GM19025 (cell line): ENCODE results near the gene SYNPO.

Experiments
- ATAC-seq: cut with Tn5 transposase; IDR thresholded peaks from one replicate; pipeline ENCODE4 v1.9.1; 2021; ENCODE audit warnings: mild to moderate bottlenecking, low read depth, moderate library complexity; ENCODE audit not compliant: unreplicated experiment

Gene SYNPO

GRCh38 chr5:150674341-150674821 is 33.9 kb downstream of the SYNPO start:
- no peak for ATAC-seq

- no peak for ATAC-seq
Observed at GRCh38 chr5:150675069-150675468, 34.6 kb downstream of the SYNPO start.

GRCh38 chr5:150676578-150676977 is 36.1 kb downstream of the SYNPO start:
- no peak for ATAC-seq

- ATAC-seq = no peak
Observed at GRCh38 chr5:150689120-150689519, 48.7 kb downstream of the SYNPO start.

GRCh38 chr5:150690760-150691159 is 50.3 kb downstream of the SYNPO start:
- ATAC-seq = no peak

GRCh38 chr5:150692276-150692675 is 51.8 kb downstream of the SYNPO start:
- ATAC-seq = no peak

- no peak for ATAC-seq
Observed at GRCh38 chr5:150694612-150695011, 54.2 kb downstream of the SYNPO start.

- ATAC-seq = no peak
Observed at GRCh38 chr5:150700246-150700593, 59.8 kb downstream of the SYNPO start.

GRCh38 chr5:150700594-150701377 is 60.3 kb downstream of the SYNPO start, which contains the start of gene RBM22:
Gene RBM22 (minus strand): TSS chr5:150701062. CDS start chr5:150700985, 77 bp downstream.
- ATAC-seq = peak; percentile 96

GRCh38 chr5:150703762-150704161 is 63.3 kb downstream of the SYNPO start:
- no peak for ATAC-seq

GRCh38 chr5:150706776-150707390 is 66.4 kb downstream of the SYNPO start:
- no peak for ATAC-seq
